ENCODE measurements around the gene MEF2D.

The MEF2D gene

GRCh38 chr1:156425943-156426342 lies 74.6 kb downstream of the MEF2D start:
- no peak for DNase-seq
- no peak overlapping the region for H3K27ac Mint-ChIP-seq
- no peak overlapping the region for H3K4me3 Mint-ChIP-seq
- H3K36me3 Mint-ChIP-seq, result no peaks in the 10 kb centered on the region
- no peak for ATAC-seq (replicated peaks)
- H3K4me1 Mint-ChIP-seq, result peaks cover 12 to 24% of the 10 kb centered on the region in 2 donors
- H3K9me3 Mint-ChIP-seq, result no peaks in the 10 kb centered on the region
- peaks cover 83 to 85% of the 10 kb centered on the region in 2 donors for H3K27me3 Mint-ChIP-seq

- Mint-ChIP-seq H3K4me3 (no peak overlapping the region), H3K9me3 (no peaks in the 10 kb centered on the region), H3K27me3 (peaks cover 78 to 87% of the 10 kb centered on the region in 2 donors), H3K27ac (no peak overlapping the region), H3K36me3 (peaks cover 0 to 4% of the 10 kb centered on the region in 2 donors), H3K4me1 (peaks cover 17 to 27% of the 10 kb centered on the region in 2 donors)
- DNase-seq (no peak), ATAC-seq (replicated peaks) (no peak)
Observed at GRCh38 chr1:156424806-156425432, 75.7 kb downstream of the MEF2D start.

- Mint-ChIP-seq H3K27ac (no peak overlapping the region), H3K9me3 (no peaks in the 10 kb centered on the region), H3K27me3 (peaks cover 72 to 86% of the 10 kb centered on the region in 2 donors), H3K36me3 (peaks cover 0 to 4% of the 10 kb centered on the region in 2 donors), H3K4me1 (peaks cover 16 to 29% of the 10 kb centered on the region in 2 donors), H3K4me3 (no peak overlapping the region)
- DNase-seq, result no peak
- no peak for ATAC-seq (replicated peaks)
Observed at GRCh38 chr1:156423422-156424352, 76.9 kb downstream of the MEF2D start.

- Mint-ChIP-seq H3K4me1 (peaks cover 16 to 29% of the 10 kb centered on the region in 2 donors), H3K27ac (no peak overlapping the region), H3K9me3 (no peaks in the 10 kb centered on the region), H3K4me3 (no peak overlapping the region), H3K27me3 (peaks cover 72 to 86% of the 10 kb centered on the region in 2 donors), H3K36me3 (peaks cover 3 to 4% of the 10 kb centered on the region in 2 donors)
- ATAC-seq (replicated peaks) (no peak), DNase-seq (no peak)
Observed at GRCh38 chr1:156422602-156423091, 77.9 kb downstream of the MEF2D start.

- H3K4me3 Mint-ChIP-seq, result peak overlapping the region; percentile 82 to 85
- DNase-seq (no peak), ATAC-seq (replicated peaks) (no peak)
- no peaks in the 10 kb centered on the region for H3K9me3 Mint-ChIP-seq
- H3K27me3 Mint-ChIP-seq, result peaks cover 72 to 86% of the 10 kb centered on the region in 2 donors
- peaks cover 4 to 7% of the 10 kb centered on the region in 2 donors for H3K36me3 Mint-ChIP-seq
- peaks cover 16 to 29% of the 10 kb centered on the region in 2 donors for H3K4me1 Mint-ChIP-seq
- H3K27ac Mint-ChIP-seq, result peak overlapping the region; percentile 88
Observed at GRCh38 chr1:156421939-156422601, 78.5 kb downstream of the MEF2D start.

GRCh38 chr1:156421062-156421938 lies 79.3 kb downstream of the MEF2D start:
- peak overlapping the region; percentile 85 to 91 for H3K4me3 Mint-ChIP-seq
- peak; percentile 82 to 85 for ATAC-seq (replicated peaks)
- H3K36me3 Mint-ChIP-seq, result peaks cover 4 to 8% of the 10 kb centered on the region in 2 donors
- H3K27ac Mint-ChIP-seq, result peak overlapping the region; percentile 88
- no peaks in the 10 kb centered on the region for H3K9me3 Mint-ChIP-seq
- H3K4me1 Mint-ChIP-seq, result peaks cover 16 to 29% of the 10 kb centered on the region in 2 donors
- peak; percentile 62 for DNase-seq
- peaks cover 70 to 84% of the 10 kb centered on the region in 2 donors for H3K27me3 Mint-ChIP-seq

GRCh38 chr1:156420205-156421061 lies 80.1 kb downstream of the MEF2D start:
- H3K4me1 Mint-ChIP-seq, result peaks cover 16 to 29% of the 10 kb centered on the region in 2 donors

GRCh38 chr1:156419854-156420204 lies 80.7 kb downstream of the MEF2D start:
- peak; percentile 9 to 20 for ATAC-seq (replicated peaks)
- H3K27me3 Mint-ChIP-seq, result peaks cover 66 to 93% of the 10 kb centered on the region in 2 donors
- H3K4me1 Mint-ChIP-seq, result peaks cover 16 to 29% of the 10 kb centered on the region in 2 donors
- no peak for DNase-seq
- peaks cover 4 to 8% of the 10 kb centered on the region in 2 donors for H3K36me3 Mint-ChIP-seq
- no peak overlapping the region for H3K27ac Mint-ChIP-seq
- peak overlapping the region; percentile 85 to 91 for H3K4me3 Mint-ChIP-seq
- H3K9me3 Mint-ChIP-seq, result no peaks in the 10 kb centered on the region

More at GRCh38 chr1:156420205-156421061, 80.1 kb downstream of the MEF2D start:
- peak; percentile 59 to 64 for ATAC-seq (replicated peaks)
- no peaks in the 10 kb centered on the region for H3K9me3 Mint-ChIP-seq
- H3K27ac Mint-ChIP-seq, result peak overlapping the region; percentile 93
- peaks cover 67 to 89% of the 10 kb centered on the region in 2 donors for H3K27me3 Mint-ChIP-seq
- peak overlapping the region; percentile 85 to 91 for H3K4me3 Mint-ChIP-seq
- DNase-seq, result peak; percentile 47
- H3K36me3 Mint-ChIP-seq, result peaks cover 4 to 8% of the 10 kb centered on the region in 2 donors

GRCh38 chr1:156418416-156419070 lies 82.0 kb downstream of the MEF2D start:
- DNase-seq, result no peak
- H3K4me3 Mint-ChIP-seq, result no peak overlapping the region
- H3K27ac Mint-ChIP-seq, result no peak overlapping the region

GRCh38 chr1:156417401-156418020 lies 83.1 kb downstream of the MEF2D start:
- Mint-ChIP-seq H3K27me3 (peaks cover 63 to 83% of the 10 kb centered on the region in 2 donors), H3K9me3 (no peaks in the 10 kb centered on the region), H3K27ac (no peak overlapping the region), H3K4me3 (no peak overlapping the region), H3K4me1 (peaks cover 16 to 29% of the 10 kb centered on the region in 2 donors), H3K36me3 (peaks cover 4 to 18% of the 10 kb centered on the region in 2 donors)
- DNase-seq, result no peak
- no peak for ATAC-seq (replicated peaks)

More at GRCh38 chr1:156418416-156419070, 82.0 kb downstream of the MEF2D start:
- H3K36me3 Mint-ChIP-seq, result peaks cover 4 to 18% of the 10 kb centered on the region in 2 donors
- no peaks in the 10 kb centered on the region for H3K9me3 Mint-ChIP-seq
- H3K4me1 Mint-ChIP-seq, result peaks cover 16 to 29% of the 10 kb centered on the region in 2 donors
- H3K27me3 Mint-ChIP-seq, result peaks cover 64 to 91% of the 10 kb centered on the region in 2 donors
- no peak for ATAC-seq (replicated peaks)

- ATAC-seq (replicated peaks), result no peak
- peaks cover 4 to 18% of the 10 kb centered on the region in 2 donors for H3K36me3 Mint-ChIP-seq
- peaks cover 15 to 27% of the 10 kb centered on the region in 2 donors for H3K4me1 Mint-ChIP-seq
- H3K9me3 Mint-ChIP-seq, result no peaks in the 10 kb centered on the region
- peaks cover 66 to 86% of the 10 kb centered on the region in 2 donors for H3K27me3 Mint-ChIP-seq
- DNase-seq, result no peak
- H3K4me3 Mint-ChIP-seq, result no peak overlapping the region
- no peak overlapping the region for H3K27ac Mint-ChIP-seq
Observed at GRCh38 chr1:156416993-156417392, 83.6 kb downstream of the MEF2D start.

All from stimulated activated naive B cell treated with anti-CD40 and anti-IgM and Interleukin-4, amounts not matched to agents 10 μg/mL and 1 μg/mL and 100 μg/mL, for 72 hours (primary cell).